HG03558 (cell line): ENCODE measurements around the gene SUPT20H.

Experiments
- ATAC-seq: cut with Tn5 transposase; IDR thresholded peaks from one replicate; pipeline ENCODE4 v1.9.1; 2021; ENCODE audit warnings: moderate number of reproducible peaks; ENCODE audit not compliant: unreplicated experiment; ENCODE audit errors: extremely low read depth

Gene SUPT20H

DNA sequence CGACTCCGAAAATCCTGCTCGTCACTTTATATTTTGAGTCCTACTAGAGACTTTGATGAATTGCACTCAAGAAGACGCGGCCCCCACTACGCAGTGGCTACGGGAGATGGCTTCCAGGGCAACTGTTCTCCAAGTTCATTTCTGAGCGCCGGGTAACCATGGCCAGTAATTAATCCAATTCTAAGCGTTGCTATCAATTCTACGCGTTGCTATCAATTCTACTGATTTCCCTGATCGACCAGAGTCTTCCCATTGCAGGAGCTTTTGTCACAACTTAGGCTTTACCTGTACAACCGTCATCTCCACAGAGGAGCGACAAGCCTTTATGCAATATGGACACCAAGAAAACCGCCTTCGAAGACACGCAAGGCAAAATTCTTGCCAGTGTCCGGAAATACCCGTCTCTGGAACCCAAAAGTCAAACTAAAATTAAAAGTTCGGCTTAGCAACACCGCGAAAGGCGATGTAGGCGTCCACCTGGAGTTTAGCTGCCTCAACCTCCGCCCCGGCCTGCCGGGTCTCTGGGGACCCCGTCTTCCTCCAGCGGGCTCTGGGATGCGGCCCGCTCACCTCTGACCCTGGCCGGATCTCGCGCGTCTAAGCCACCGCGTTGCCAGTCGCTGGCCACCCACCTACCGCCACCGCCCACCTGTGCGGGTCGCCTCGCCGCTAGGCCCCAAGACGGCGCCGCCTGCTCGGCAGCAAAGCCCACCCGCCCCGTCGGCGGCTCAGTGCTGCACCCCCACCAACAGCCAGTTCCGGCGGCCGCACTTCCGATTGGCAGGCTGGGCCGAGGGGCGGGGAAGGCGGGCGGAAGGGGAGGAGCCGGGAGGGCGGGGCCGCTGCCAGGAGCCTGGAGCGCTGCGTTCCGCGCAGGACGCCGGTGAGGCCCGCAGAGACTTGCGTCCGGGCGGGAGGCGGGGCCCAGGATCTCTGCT is at the start of gene SUPT20H:
SUPT20H (minus strand) TSS at position 779 of the 938 bp plus-strand sequence. CDS start 8,198 bp downstream, outside the sequence.
- peak; percentile 94 for ATAC-seq

DNA sequence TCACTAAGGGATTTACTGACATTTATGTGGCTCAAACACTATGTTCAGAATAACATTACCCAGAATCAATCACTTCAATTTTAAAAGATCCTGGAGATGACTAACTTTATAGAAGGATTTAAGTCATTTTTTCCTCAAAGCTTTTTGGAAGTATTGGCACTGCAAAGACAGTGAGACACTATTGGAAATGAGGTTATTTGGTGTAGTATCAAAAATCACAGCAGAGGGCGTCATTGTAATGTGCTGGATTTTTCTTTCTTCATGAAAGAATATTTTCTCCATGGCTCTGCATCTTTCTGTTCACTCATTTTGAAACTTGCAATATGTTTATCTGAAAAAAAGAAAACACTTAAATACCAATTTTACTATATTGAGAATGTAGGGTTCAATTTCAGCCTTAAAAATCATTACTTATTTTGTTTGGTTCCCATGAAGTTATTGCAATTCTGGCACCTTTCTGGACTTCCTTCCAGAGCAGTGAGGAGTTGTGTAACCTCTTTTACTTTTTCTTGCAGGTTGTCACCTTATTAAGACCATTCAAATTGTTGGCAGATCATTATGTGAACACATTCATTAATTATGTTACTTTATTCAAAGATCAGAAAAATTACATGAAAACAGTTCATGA is 49.7 kb upstream of the SUPT20H start:
- no peak for ATAC-seq

DNA sequence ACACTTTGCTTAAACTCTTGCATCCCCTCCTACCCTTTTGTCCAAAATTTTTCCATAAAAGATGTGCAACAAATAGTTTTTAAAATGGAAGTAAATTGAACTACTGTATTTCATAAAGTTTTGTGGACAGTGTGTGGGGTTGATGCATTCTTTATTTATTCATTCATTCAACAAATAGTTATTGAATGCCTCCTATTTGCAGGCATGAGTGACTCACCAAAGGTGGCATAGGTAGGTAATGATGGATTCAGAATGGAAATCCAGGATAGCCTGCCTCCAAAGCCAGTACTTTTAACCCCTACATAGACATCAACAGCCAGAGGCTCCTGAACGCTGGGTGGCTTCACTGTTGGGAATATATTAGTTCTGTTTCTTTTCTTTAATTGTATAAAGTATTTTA is 48.4 kb upstream of the SUPT20H start:
- no peak for ATAC-seq

DNA sequence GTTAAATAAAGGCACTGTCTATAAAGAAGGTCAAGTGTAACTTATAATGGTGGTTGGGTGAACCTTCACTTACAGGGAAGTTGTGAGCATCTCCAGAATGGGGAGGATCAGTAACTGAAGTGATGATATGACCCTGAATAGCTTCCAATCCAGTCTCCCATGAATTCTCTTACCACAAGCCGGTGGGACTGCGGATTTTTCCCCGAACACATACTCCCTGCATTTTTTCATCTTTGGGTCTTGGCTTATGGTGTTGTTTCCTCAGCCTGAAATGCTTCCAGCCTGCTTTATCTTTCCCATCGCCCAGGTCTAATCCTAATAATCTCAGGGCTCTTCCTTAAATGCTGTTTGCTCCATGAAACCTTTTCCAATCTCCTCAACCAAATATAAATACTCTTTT is 48.0 kb upstream of the SUPT20H start:
- no peak for ATAC-seq

DNA sequence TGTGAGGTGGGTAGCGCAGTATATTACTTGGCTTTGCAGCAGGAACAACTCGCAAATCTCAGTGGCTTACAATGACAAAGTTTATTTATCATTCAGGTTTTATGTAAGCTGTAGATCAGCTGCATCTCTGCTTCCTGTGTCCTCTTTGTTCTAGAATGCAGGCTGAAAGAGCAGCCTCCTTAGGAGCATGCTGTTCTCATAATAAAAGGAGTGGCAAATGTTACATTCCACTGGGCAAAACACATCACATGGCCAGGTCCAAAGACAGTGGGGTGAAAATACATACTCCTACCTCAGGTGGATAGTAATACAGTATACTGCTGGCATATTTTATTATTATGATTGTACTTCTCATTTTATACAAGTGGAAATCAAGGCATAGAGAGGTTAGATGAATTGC is 47.2 kb upstream of the SUPT20H start:
- no peak for ATAC-seq

DNA sequence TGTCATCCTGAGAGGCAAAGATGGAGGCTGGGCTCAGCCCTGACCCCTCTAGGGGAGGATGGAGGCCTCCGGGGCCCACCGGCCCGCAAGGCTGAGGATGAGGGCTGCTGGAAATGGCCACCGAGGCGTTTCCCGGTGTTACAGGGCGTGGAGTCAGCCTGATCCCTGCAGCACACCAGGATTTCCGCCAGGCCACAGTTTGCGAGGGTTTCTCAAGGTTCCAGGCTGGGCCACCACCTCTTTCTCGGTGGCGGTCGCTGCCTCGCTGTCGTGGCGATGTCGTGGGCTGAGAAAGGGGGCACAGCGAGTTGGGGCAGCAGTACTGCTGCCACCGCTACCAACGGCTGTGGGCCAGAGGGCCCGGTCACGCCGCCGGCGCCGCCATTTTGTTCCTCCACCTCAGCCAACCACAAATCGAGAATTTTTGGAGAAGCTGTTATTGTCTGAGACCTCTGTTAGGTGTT is 45.8 kb upstream of the SUPT20H start, which contains the start of gene CSNK1A1L:
CSNK1A1L (minus strand) TSS at position 414 of the 464 bp plus-strand sequence; CDS start at position 6, 408 bp downstream.
- ATAC-seq: no peak

DNA sequence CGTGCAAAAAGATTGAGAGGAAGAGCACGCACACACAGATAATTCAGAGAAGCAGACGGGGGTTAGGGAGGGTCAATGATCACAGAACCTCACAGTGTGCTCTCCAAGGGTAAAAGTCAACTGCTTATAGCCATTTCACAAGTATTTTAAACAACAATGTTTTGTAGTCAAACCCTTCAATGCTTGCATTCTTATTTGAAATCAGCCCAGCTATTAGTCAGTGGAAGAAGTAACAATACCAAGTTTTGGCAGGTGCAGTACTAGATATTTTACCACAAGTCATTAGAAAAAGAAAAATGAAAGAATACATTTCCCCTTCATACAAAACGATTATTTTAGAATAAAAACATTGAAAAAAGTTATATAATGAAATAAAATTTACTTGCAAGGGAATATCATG is 43.4 kb upstream of the SUPT20H start:
- ATAC-seq: no peak

DNA sequence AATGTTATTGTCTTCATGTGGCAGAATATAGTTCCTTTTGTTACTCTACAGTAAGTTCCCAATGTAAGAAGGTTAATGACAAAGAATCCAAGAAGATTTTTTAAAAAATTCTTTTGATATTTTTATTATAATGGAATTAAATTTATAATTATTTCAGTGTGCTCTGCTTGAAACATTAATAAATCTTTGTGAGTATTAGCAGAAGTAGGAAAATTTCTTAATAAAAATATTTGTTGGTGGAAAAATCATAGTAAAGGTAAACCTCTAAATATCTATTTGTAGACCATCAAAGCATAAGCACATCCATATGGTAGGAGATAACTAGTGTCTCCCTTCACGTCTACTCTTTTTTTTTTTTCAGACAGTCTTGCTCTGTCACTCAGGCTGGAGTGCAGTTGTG is 41.7 kb upstream of the SUPT20H start:
- no peak for ATAC-seq

DNA sequence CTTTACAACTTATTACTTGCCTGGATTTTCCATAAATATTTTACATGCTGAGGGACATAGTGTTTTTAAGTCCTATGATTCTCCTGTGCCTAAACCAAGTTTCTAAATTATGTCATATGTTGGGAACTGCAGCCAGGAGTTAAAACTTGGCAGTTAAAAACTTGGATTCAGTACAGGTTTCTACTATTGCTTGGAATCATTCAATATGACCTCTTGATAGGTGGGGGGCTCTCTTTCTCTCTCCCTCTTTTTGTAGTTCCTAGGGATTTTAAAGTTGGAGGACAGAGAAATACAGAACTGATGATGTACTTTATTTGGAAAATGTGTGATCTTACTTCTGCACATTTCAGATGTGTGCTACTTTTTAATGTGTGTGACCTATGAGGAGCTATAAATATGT is 41.2 kb upstream of the SUPT20H start:
- ATAC-seq: no peak

DNA sequence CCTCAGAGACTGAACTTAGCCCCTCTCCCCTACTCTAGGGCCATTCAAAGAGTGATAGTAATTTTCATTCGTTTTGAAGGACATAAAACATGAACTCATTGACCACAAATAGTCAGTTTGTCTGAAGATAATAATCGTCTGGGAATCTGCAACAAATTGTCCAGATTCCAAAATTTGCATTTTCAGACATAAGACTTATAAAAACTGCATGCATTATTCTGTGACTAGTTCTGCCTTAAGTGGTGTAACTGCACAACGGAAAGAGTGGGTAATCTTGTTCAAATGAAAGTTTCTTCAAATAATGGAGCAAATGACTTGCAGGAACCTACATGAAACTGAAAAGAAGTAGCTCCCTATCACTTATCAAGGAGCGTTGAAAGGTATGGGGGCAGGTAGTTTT is 37.6 kb upstream of the SUPT20H start:
- ATAC-seq: no peak

DNA sequence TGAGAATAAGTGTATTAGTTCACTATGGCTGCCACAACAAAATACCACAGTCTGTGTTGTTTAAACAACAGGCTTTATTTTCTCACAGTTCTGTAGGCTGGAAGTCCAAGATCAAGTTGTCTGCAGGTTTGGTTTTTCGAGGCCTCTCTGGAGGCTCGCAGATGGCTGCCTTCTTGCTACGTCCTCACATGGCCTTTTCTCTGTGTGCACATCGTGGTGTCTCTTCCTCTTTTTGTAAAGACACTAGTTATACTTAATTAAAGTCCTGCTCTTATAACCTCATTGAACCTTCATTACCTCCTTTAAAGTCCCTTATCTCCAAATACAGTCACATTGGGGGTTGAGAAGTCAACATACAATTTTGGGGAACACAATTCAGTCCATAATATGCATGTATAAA is 35.4 kb upstream of the SUPT20H start:
- no peak for ATAC-seq

DNA sequence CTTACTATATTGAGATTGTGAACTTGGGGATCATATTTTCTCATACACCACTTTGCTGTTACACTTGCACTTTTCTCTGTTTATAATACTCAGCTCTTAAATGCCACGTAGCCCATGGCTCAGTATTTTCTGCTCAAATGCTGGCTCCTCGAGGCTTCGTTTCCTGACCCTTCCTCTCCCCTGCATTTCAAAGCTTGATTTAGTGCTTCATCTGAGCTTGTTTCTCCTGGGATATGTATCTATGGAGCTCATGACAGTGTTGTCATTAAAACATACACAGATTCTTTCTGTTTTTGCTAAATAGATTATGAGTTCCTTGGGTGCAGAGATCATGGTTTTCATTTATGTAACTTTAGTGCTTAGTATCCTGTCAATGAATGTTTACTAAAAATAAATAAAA is 34.6 kb upstream of the SUPT20H start:
- ATAC-seq: no peak

DNA sequence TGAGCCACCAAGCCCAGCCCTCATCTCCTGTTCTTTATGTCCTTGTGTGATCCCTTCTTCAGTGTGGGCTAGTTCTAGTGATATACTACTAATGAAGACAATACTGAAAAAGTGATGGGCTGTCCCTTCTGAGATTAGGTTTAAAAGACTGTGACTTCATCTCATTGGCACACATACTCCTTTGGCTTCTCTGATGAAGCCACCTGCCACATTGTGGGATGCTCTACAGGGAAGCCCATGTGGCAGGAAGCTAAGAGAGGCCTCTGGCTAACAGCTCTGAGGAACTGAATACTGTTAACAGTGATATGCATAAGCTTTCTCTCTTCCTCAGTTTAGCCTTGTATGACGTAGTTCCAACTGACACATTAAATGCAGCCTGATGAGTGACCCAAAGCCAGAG is 32.3 kb upstream of the SUPT20H start:
- ATAC-seq: no peak

DNA sequence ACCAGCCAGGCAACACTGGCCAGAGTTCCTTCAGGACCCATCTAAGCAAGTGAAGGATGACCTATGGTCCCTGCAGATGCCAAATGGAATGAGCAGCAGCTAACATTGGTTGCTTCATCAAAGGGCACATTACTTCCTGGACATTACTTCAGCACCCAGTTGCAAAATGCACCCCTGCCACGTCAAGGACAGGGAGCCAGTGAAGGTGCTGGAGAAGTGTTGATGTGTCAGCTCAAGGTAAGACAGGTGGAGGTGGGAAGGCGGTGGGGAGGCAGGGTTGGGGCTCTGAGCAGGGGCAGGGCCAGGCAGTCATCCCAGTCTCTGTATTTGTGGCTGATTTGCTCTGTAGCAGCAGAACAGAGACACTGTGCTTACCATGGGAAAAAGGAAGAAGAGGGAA is 31.4 kb upstream of the SUPT20H start:
- no peak for ATAC-seq

DNA sequence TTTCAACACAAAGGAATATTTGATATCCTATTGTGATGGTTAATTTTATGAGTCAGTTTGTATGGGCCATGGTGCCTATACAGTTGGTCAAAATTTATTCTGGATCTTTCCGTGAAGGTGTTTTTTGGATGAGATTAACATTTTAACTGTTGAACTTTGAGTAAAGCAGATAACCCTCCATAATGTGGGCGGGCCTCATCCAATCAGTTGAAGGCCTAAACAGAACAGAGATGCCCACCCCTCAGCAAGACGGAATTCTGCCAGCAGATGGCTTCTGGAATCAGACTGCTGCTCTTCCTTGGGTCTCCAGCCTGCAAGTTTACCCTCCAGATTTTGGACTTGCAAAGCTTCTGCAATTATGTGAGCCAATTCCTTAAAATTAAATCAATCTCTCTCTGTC is 30.0 kb upstream of the SUPT20H start:
- no peak for ATAC-seq

DNA sequence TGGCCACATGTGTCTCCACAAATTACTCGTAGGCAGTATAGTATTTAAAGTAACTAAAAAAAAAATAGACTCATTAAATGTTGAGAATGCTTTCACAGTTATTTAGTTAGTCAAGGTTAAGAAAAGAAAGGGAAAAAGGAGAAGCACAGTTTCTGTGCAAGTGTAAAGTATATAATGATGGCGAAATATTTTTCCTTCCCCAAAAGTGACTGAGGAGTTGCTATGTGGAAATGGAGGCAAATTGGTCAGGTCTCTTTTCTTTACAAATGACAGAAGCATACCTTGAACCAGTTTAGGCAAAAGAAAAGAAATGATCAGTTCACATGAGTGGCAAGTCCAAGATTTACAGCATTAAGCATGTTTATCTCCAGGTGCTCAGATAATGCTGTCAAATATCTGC is 28.0 kb upstream of the SUPT20H start:
- no peak for ATAC-seq

DNA sequence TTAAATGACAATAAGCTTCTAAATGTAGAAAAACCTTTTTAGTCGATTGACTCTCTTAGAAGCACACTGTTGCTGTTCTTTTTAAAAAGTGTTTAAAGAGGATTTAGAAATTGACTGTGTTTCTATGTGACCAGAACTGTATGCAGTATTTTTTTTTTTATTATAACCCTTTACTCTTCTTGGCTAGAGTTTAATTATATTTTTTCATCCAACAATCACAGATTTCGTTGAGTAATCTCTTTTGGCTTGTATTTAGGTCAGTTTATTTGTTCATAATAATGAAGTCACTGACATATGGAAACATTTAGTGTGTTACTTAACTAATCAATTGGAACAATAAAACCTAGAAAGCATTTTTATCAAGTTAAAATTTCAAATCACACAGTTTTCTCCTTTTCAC is 26.1 kb upstream of the SUPT20H start:
- ATAC-seq: no peak

DNA sequence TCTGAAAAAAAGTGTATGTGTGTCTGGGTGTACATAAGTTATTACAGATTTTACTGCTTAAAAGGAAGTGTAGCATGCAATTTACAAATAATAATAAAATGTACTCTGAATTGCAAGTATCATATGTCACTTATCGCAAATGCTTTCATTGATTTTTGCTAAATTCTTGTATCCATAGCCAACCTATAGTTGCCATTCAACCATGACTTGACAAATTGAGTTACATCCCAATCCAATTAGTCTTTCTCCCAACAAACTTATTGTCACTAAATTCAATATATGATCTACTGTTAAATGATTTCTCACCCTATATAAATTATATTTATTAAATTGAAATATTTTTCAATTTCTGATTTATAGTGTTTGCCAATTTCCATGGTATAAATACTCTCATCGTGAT is 17.3 kb upstream of the SUPT20H start:
- ATAC-seq: no peak

DNA sequence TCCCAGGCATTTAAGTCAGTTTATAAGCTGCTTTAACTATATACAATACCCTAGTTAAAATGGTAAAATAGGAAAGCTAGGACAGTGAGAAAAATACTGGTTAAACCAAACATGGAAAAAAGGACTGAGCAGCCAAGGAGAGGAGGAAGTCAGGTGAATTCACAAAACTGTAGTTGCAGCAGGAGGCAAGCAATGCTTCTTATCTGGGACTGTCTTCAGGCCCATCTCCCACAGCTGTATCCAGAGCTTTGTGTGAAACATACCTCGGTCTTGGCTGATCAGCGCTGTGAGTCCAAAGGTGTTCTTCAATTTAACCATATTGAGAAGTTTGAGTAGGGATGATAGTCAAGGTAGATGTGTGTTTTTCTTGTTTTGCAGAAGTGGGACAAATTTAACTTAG is 15.7 kb upstream of the SUPT20H start:
- no peak for ATAC-seq

DNA sequence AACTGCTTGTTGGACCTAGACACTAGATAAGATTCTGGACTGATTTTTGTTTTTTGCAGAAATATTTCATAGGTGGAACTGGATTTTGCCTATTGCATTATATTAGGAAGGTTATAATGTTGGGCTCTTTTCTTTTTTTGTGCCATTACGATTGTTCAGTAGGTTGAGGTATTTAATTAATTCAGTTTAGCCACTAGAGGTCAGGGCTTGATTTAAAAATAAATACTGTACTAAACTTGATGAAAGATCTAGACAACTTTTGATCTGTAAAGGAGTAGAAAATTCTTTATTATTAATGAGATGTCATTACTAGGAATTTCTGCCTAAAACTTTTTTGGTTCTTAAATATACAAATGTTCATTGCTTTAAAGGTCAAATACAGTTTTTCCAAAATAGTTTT is 15.2 kb upstream of the SUPT20H start:
- no peak for ATAC-seq

DNA sequence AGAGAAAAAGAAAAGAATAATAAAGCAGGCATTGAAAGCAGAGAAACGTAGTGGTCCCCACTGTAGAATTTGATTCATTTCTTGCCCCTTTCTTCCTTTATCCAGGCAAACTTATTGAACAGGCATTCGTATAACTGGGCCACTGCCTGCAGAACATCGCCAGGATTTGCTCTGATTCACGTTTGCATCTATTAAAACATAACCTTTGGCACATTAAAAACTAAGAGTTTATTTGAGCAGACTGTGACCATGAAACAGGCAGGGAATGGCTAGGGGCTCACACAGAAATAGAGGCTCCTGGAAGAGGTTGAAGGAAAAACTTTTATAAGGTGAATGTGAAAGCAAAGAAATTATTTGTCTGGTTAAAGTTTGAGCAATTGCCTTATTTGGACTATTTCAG is 12.5 kb upstream of the SUPT20H start:
- ATAC-seq: no peak

DNA sequence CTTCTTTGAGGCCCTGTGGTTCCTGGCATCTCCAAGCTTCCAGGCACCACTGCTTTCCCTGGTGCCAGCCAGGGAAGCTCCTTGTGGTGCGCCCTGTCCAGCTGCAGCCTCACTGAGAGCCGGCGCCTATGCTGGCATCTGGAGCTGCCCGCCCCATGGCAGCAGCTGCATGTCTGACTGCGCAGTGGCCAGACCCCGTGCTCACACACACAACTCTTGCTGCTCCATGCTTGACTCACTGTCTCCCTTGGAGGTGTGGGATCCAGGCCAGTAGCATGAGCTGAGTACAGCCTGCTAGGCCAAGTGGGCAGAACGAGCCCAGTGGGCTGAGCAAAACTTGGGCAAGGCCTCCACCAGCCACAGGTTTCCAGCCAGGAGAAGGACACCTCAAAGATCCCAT is 11.5 kb upstream of the SUPT20H start:
- no peak for ATAC-seq
